ENCODE results near the gene GNAQ. TPM values are rescaled to one million over a fixed set of nuclear protein-coding genes. Genes with fewer than 3 reads are reported as not detected.

Gene GNAQ
- total RNA-seq, 1 experiment from 2014 or later: 55.5 TPM

- Mint-ChIP-seq H3K9me3 (no peaks in the 10 kb centered on the region), H3K36me3 (no peaks in the 10 kb centered on the region), H3K27me3 (ENCODE audit: low read depth) (no peaks in the 10 kb centered on the region), H3K27ac (no peak overlapping the region), H3K4me1 (peaks cover 56% of the 10 kb centered on the region), H3K4me3 (no peak overlapping the region)
- TF ChIP-seq ZNF121 (CRISPR knock-in tag; IDR thresholded peaks at IDR 0.05) (no peak), ZNF512 (CRISPR knock-in tag; IDR thresholded peaks at IDR 0.05; ENCODE audit: borderline replicate concordance) (no peak), AFF4 (CRISPR knock-in tag; IDR thresholded peaks at IDR 0.05; ENCODE audit: borderline replicate concordance) (no peak), JUN (CRISPR knock-in tag; IDR thresholded peaks at IDR 0.05) (no peak), GABPB1 (CRISPR knock-in tag; IDR thresholded peaks at IDR 0.05) (no peak), ZSCAN18 (CRISPR knock-in tag; IDR thresholded peaks at IDR 0.05) (no peak), IRF2 (CRISPR knock-in tag; IDR thresholded peaks at IDR 0.05; ENCODE audit: borderline replicate concordance, low read depth) (no peak), PREB (CRISPR knock-in tag; IDR thresholded peaks at IDR 0.05; ENCODE audit: borderline replicate concordance) (no peak), MYBL2 (CRISPR knock-in tag; IDR thresholded peaks at IDR 0.05) (no peak), ZNF263 (CRISPR knock-in tag; IDR thresholded peaks at IDR 0.05; ENCODE audit: low read depth) (no peak)
- no peak for DNase-seq (ENCODE audit: low spot score)
- POLR2A ChIA-PET: no interaction called here
- CTCF ChIA-PET: no interaction called here
- ATAC-seq: no peak
These were observed 48.9 kb downstream of the GNAQ start for GRCh38 chr9:77982581-77983319.

- Mint-ChIP-seq H3K4me1 (peaks cover 62% of the 10 kb centered on the region), H3K36me3 (no peaks in the 10 kb centered on the region), H3K4me3 (no peak overlapping the region), H3K9me3 (no peaks in the 10 kb centered on the region), H3K27me3 (ENCODE audit: low read depth) (no peaks in the 10 kb centered on the region), H3K27ac (no peak overlapping the region)
- CTCF ChIA-PET: no interaction called here
- DNase-seq (ENCODE audit: low spot score) (no peak), ATAC-seq (no peak)
- no peak for TF ChIP-seq PREB (CRISPR knock-in tag; IDR thresholded peaks at IDR 0.05; ENCODE audit: borderline replicate concordance)
- TF ChIP-seq SOX15 (CRISPR knock-in tag; IDR thresholded peaks at IDR 0.05): no peak
- no peak for TF ChIP-seq USF1 (CRISPR knock-in tag; IDR thresholded peaks at IDR 0.05)
- no peak for TF ChIP-seq SMAD4 (CRISPR knock-in tag; IDR thresholded peaks at IDR 0.05)
- no peak for TF ChIP-seq CREB1 (CRISPR knock-in tag; IDR thresholded peaks at IDR 0.05)
- TF ChIP-seq PRDM15 (CRISPR knock-in tag; IDR thresholded peaks at IDR 0.05): no peak
- POLR2A ChIA-PET: no interaction called here
These were observed 49.7 kb downstream of the GNAQ start for GRCh38 chr9:77981907-77982306.

Measured in WTC11 (cell line).